NCI-H2196 (cell line): Measurements from ENCODE around the gene USP11.
"Not testable (repeated sequence)": the region's sequence is repeated elsewhere in the genome, so short reads cannot be mapped to it uniquely, and the experiment has no call there.

ENCODE experiments used
- DNase-seq: peaks from one replicate; lab custom pipeline; 2025; ENCODE audit not compliant: unreplicated experiment; lab: John Stamatoyannopoulos, UW

The USP11 gene

DNA sequence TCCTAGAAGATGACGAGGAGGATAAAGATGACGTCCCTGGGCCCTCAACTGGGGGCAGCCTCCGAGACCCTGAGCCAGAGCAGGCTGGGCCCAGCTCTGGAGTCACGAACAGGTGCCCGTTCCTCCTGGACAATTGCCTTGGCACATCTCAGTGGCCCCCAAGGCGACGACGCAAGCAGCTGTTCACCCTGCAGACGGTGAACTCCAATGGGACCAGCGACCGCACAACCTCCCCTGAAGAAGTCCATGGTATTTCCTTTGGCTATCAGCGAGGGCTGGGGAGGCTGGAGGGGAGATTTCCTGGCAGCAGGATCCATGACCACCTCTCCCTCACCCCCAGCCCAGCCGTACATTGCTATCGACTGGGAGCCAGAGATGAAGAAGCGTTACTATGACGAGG, 11.9 kb downstream of the USP11 start:
- DNase-seq = no peak

DNA sequence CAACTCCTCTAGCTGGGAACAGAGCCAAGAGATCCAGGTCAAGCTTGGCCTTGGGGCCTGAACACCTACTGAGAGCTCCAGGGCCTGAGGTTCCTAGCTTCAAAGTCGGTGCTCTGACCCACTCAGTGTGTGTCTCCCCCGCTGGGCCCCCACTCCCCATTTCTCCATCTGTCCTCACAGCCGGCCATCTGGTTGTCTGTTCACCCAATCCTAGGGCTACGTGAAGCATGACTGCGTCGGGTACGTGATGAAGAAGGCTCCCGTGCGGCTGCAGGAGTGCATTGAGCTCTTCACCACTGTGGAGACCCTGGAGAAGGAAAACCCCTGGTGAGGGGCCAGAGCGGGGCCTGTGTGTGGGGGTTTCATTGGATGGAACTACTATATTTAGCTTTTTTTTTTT, 12.3 kb downstream of the USP11 start:
- DNase-seq = no peak

DNA sequence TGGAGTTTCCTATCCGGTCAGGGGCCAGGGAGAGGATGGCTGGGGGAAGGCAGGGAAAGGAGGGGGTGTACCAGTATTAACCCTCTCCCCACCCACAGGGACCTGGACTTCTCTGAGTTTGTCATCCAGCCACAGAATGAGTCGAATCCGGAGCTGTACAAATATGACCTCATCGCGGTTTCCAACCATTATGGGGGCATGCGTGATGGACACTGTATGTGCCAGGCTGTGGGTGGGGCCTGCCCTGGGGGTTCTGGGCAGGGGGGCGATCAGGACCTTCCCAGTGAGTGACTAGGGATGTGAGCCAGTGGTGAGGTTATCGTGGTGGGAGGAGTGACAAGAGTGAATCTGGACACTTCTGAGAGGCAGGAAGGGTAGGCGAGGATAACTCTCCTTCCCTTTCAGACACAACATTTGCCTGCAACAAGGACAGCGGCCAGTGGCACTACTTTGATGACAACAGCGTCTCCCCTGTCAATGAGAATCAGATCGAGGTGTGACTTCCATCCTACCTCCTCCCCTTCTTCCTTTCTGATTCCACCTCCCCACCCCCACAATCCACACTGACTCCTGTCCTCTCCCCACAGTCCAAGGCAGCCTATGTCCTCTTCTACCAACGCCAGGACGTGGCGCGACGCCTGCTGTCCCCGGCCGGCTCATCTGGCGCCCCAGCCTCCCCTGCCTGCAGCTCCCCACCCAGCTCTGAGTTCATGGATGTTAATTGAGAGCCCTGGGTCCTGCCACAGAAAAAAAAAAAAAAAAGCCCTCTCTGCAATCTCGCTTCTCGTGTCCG, 14.6 kb downstream of the USP11 start:
- DNase-seq = no peak

- no peak for DNase-seq
These were observed 15.2 kb downstream of the USP11 start for GRCh38 chrX:47247999-47248320.

- no peak for DNase-seq
These were observed 15.8 kb downstream of the USP11 start for GRCh38 chrX:47248576-47248975.

DNA sequence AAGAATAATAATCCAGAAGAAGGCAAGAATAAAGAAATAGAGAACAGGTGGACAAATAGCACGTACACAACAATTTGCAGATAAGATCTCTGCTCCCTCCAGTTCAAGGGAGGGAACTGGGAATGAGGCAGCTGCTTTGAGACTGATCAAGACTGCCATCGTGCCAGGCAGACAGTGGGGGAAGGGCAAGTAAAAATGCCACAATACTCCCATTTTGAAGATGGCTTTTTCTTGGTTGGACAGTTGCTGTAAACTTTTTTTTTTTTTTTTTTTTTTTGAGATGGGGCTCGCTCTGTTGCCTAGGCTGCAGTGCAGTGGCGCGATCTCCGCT, 17.2 kb downstream of the USP11 start:
- no peak for DNase-seq

DNA sequence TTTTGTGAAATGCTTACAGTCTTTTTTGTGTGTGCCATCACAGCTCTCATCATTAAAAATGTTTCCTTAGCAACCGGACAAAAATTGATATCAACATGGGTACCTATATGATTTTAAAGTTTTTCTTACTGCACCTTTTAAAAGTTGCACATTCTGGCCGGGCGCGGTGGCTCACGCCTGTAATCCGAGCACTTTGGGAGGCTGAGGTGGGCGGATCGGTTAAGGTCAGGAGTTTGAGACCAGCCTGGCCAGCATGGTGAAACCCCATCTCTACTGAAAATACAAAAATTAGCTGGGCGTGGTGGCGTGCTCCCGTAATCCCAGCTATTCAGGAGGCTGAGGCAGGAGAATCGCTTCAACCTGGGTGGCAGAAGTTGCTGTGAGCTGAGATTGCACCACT, 24.8 kb downstream of the USP11 start:
- not testable (repeated sequence) for DNase-seq

DNA sequence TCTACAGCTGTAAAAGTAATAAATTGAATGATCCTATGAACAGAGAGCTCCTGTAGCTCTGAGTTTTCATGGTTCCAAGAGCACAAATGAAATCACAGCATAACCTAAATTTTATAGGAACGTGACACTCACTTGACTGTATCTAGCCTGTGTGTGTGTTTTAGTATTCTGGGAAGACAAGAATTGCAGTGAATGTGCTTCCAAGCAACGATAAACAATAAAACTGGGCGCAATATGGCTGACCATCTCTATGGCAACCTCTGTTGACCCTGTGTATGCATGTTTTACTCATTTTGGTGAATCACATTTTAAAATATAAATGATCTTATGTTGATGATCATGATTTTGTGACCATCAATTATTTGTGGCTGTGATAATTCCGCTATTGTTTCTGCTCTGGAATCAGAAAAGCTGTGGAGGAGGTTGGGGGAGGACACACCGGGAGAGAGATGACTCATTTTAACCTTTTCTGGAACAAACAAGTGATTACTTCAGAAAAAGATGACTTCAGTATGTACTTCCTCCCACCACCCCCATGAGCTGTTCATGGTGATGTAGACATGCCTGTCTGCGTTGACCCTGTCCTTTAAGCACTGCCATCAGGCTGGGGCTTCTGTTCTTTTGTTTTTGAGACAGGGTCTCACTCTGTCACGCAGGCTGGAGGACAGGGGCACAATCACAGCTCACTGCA, 31.8 kb downstream of the USP11 start:
- no peak for DNase-seq

- DNase-seq = no peak
These were observed 33.8 kb downstream of the USP11 start for GRCh38 chrX:47266643-47267042.

GRCh38 chrX:47272013-47272408, 39.2 kb downstream of the USP11 start:
- DNase-seq = no peak

DNA sequence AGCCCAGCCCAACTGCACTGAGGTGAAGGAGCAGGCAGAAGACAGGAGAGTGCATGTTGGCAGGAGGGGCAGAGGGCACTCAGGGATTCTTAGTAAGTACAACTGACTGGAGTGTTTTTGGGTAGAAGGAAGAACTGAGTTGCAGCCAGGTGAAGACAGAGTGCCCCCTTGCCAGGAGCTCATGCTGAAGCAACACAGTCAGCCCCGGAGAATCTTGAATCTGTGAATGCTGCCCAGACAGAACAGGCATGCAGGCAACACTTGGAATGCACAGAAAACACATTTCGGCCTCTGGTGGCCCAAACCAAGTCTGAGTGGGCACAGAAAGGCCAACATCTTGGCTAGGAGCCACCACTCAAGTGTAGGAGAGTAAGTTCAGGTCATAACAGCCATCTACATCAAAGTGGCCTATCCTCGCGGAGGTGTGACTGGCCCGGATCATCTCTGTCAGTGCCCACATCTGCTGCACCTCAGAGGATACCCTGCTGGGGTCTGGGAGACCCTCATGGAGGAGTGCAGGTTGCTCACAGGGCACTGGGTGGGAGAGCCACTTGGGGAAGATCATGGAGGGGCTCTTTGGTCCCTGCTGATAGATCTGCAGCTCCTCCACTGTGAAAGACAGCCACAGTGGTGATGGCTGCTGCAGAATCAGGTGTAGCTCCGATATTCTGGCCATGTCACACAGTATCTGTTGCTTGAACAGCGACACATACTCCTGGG, 40.4 kb downstream of the USP11 start:
- no peak for DNase-seq

GRCh38 chrX:47278691-47279090, 45.9 kb downstream of the USP11 start:
- no peak for DNase-seq

DNA sequence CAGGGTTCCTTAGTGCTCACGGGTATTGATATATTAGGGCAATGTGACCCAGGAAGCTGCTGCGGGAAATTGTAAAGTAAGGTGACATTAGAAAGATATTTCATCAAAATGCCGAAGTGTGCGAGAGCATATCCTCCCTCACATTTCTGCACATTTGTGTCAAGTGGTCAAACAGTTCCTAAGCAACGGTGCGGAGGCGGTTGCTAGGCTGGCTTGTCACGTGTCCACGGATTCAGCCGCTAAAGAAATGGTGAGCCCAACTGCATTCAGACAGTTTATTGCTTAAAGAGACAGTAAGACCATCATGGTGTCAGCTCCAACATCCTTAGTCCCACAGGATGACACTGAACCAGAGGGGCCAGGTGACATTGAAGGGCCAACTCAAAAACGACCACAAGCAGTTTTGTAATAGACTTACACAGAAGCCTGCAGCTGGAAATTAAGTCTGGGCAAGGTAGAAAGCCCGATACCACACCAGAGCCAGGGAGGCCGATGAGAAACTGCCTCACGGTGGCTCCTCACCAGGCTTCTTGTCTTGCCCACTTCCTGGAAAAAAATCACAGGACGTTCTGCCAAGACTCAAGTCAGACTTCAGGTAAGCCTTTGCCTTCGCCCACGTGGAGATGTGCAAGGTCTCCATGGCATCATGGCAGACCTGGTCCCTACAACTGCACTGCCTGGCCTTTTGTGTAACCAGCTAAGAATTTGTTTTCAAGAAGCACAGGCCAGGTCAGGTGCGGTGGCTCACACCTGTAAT, 50.4 kb downstream of the USP11 start:
- DNase-seq = peak; percentile 50

GRCh38 chrX:47284616-47285015, 51.8 kb downstream of the USP11 start:
- DNase-seq = not testable (repeated sequence)

GRCh38 chrX:47285836-47286320, 53.1 kb downstream of the USP11 start:
- no peak for DNase-seq

DNA sequence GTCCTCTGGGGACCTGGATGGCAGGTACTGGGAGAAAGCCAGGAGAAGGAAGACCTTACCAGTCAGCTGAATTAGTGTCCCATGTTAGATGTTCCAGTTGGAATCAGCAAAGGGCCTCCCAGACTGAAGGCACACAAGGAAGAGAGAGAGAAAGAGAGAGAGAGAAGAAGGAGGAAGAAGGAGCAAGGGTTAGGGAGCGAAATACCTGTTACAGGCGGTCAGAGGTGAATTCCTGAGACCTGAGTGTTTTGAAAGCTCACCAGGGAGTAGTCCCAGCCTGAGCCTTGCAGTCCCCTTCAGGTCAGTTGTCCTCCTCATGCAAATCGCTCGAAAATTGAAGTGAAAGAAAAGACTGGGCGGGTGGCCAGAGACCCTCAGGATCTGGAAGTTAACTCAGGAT, 60.3 kb downstream of the USP11 start:
- no peak for DNase-seq

DNA sequence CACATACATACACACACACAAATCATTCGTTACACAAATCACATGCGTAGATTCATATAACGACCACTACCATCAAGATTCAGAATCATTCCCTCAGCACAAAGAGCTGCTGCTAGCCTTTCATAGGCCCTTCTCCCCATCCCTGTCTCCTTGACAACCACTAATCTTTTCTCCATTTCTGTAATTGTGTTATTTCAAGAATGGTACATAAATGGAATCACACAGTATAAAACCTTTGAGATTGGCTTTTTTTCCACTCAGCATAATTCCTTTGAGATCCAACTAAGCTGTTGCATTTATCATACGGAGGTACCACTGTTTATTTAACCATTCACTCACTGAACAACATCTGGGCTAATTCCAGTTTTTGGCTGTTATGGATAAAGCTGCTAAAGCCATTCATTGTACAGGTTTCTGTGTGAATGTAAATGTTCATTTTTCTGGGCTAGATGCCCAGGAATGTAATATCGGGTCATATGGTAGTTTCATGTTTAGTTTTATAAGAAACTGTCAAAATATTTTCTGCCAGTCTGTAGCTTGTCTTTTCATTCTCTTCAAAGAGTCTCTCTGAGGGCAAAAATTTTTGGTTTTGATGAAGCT, 64.1 kb downstream of the USP11 start:
- no peak for DNase-seq

DNA sequence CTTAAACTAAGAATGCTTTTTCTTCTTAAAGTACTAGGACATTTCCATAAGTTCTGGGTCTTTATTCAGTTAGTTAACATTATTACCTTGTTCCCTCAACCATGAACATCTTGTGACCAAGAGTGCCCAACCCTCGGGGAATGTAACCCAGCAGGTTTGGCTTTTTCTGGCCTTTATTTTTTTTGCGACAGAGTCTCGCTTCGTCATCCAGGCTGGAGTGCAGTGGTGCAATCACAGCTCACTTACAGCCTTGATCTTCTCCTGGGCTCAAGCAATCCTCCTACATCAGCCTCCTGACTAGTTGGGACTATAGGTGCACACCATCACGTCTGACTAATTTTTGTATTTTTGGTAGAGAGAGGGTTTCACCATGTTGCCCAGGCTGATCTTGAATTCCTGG, 65.1 kb downstream of the USP11 start:
- DNase-seq = no peak
